PC-3 (cell line): Measurements from ENCODE around the gene MYLK. TPM values are rescaled to one million over a fixed set of nuclear protein-coding genes. Genes with fewer than 3 reads are reported as not detected.

Experiments
- ATAC-seq: fragments of 200-7000 bp; cut with Tn5 transposase; 2 replicates; pipeline ENCODE4 v1.9.1; 2020; ENCODE audit warnings: mild to moderate bottlenecking, moderate library complexity
- BruUV-seq: library from RNA; stranded (reverse); fragments of 400-500 nt; replicated peaks from 2 replicates; lab custom pipeline; 2021; lab: Mats Ljungman, UMichigan
- CTCF ChIA-PET: fragments of 300-600 bp; sonication (Branson Sonifier 250); formaldehyde crosslinking; loops from one replicate; lab custom pipeline; 2022; ENCODE audit warnings: antibody characterized with exemption; lab: Charles Lee
- POLR2A ChIA-PET: fragments of 300-600 bp; sonication (Branson Sonifier 250); formaldehyde crosslinking; loops from one replicate; lab custom pipeline; 2022; ENCODE audit warnings: antibody characterized with exemption; ENCODE audit not compliant: unreplicated experiment; lab: Charles Lee
- DNase-seq: peaks from one replicate; pipeline ENCODE4 v3.0.0-alpha.2; 2015
- H2AFZ ChIP-seq: fragments of 300-600 bp; sonication (generic); 2 replicates; pipeline ENCODE4 v1.6.0; 2016; ENCODE audit warnings: antibody characterized with exemption, low read length
- H3F3A ChIP-seq: fragments of 300-600 bp; sonication (generic); one replicate; pipeline ENCODE4 v1.6.0; 2017; ENCODE audit warnings: antibody characterized with exemption, low read length, control low read depth, mild to moderate bottlenecking; ENCODE audit not compliant: unreplicated experiment
- H3K27ac ChIP-seq: fragments of 300-600 bp; sonication (generic); 2 replicates; pipeline ENCODE4 v1.5.1; 2016; ENCODE audit warnings: mild to moderate bottlenecking, low read length
- H3K27me3 ChIP-seq: fragments of 300-600 bp; sonication (generic); 2 replicates; pipeline ENCODE4 v1.6.1; 2016; ENCODE audit warnings: low read length, mixed read lengths
- H3K36me3 ChIP-seq: fragments of 300-600 bp; sonication (generic); 2 replicates; pipeline ENCODE4 v1.6.1; 2016; ENCODE audit warnings: low read depth, mixed run types, low read length, mixed read lengths
- H3K4me1 ChIP-seq: fragments of 300-600 bp; sonication (generic); 2 replicates; pipeline ENCODE4 v1.5.1; 2016; ENCODE audit warnings: low read length; ENCODE audit not compliant: insufficient read depth
- H3K4me2 ChIP-seq: fragments of 300-600 bp; sonication (generic); 2 replicates; pipeline ENCODE4 v1.6.0; 2016; ENCODE audit warnings: low read length
- H3K4me3 ChIP-seq: fragments of 300-600 bp; sonication (generic); 2 replicates; pipeline ENCODE4 v1.5.1; 2016; ENCODE audit warnings: mild to moderate bottlenecking, low read length, mixed read lengths
- H3K79me2 ChIP-seq: fragments of 300-600 bp; sonication (generic); 2 replicates; pipeline ENCODE4 v1.6.1; 2017; ENCODE audit warnings: low read length, mixed read lengths
- H3K9ac ChIP-seq: fragments of 300-600 bp; sonication (generic); 2 replicates; pipeline ENCODE4 v1.6.0; 2016; ENCODE audit warnings: mild to moderate bottlenecking, low read length
- H3K9me2 ChIP-seq: fragments of 300-600 bp; sonication (generic); replicated peaks from 2 replicates; pipeline ENCODE4 v1.6.1; 2016; ENCODE audit warnings: mixed run types, low read length, mixed read lengths
- H3K9me3 ChIP-seq: fragments of 300-600 bp; sonication (generic); 2 replicates; pipeline ENCODE4 v1.6.1; 2016; ENCODE audit warnings: low read length, mixed read lengths
- H4K20me1 ChIP-seq: fragments of 300-600 bp; sonication (generic); 2 replicates; pipeline ENCODE4 v1.6.1; 2016; ENCODE audit warnings: low read length, mixed read lengths
- EZH2 ChIP-seq: fragments of 300-600 bp; sonication (generic); IDR thresholded peaks from one replicate; pipeline ENCODE4 v1.6.1; 2017; ENCODE audit warnings: antibody characterized with exemption, mild to moderate bottlenecking, low read length; ENCODE audit not compliant: unreplicated experiment
- EZH2phosphoT487 ChIP-seq: fragments of 300-600 bp; sonication (generic); IDR thresholded peaks from 2 replicates; pipeline ENCODE4 v1.6.1; 2018; ENCODE audit warnings: mild to moderate bottlenecking, antibody characterized with exemption, low read length, borderline replicate concordance
- intact Hi-C: fragments of 100-400 bp; cut with micrococcal nuclease; formaldehyde crosslinking; loops from 2 replicates; pipeline ENCODE4 v1.9.0; 2023
- total RNA-seq: library from RNA; depleted of rRNA; stranded (reverse); fragments of >200 nt; gene quantifications from 2 replicates; pipeline ENCODE4 v1.2.3, GENCODE V29; 2014
- TF ChIP-seq, protein P1 (sequence below): fragments of 300-600 bp; sonication (generic); conservative IDR thresholded peaks from 2 replicates; pipeline ENCODE4 v1.5.1; 2017; ENCODE audit warnings: antibody characterized with exemption, low read depth, mild to moderate bottlenecking, low read length

MYLK gene
- total RNA-seq, 1 experiment from 2014 or later, result 6.9 TPM

DNA sequence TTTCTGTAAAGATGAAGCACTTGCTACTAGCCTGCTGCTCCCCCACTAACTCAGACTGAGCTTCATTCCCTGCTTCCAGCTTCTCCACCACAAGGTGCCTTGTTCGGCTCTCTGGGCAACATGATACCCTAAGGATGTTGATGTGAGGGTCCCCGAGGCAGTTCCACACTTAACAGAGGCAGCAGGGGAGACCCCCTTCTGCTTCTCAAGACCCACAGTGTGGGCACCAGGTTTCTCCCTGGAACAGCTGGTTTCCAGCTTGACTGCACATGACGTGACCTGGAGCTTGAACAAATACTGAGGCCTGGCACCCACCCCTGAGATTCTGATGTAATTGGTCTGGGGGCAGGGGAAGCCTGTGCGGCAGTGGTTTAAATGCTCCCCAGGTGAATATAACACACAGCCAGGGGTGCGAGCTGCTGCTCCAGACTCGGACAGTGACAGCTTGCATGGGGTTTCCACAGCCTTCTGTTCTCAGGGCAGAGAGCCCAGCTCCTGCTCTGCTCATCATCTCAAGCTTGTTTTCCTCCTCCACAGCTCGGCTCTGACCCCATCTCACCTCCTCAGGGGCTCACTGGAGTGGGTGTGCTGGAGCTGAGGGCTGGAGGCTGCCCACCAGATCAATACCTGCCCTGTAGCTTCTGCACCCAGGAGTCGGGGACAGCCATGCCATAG is 204.3 kb downstream of the MYLK start:
- no peak for ATAC-seq
- intact Hi-C loops, result no loop called here

DNA sequence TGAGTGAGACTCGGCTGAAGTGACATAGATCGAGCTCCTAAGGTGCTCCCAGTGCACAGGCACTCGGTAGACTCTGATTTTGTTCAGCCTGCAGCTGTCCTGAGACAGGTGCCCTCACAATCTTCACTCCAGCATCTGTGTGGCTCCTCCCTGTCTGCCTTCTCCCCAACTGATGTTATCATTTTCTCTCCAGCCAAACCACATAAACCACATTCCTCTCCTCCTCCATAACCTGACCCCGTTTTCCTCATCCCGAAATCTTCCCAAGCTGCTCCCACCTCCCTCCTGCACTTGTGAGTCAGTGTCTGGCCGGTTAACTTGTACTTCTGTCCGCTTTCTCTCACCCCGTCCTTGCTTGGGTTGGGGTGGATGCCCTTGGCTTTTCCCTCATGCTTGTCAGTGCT is 206.0 kb downstream of the MYLK start:
- Histone ChIP-seq H3K27me3 (peaks cover 4% of the 10 kb centered on the region; the same call in 1 of the 2 replicates), H3K36me3 (no peaks in the 10 kb centered on the region), H3F3A (no peaks in the 10 kb centered on the region), H4K20me1 (no peaks in the 10 kb centered on the region), H3K9me2 (no peaks in the 10 kb centered on the region), H2AFZ (no peak overlapping the region), H3K9me3 (no peaks in the 10 kb centered on the region), H3K9ac (no peak overlapping the region), H3K27ac (no peak overlapping the region), H3K4me1 (peaks cover 9% of the 10 kb centered on the region), H3K4me2 (no peak overlapping the region), H3K4me3 (no peak overlapping the region), H3K79me2 (no peaks in the 10 kb centered on the region)
- ATAC-seq, result peak; percentile 48
- DNase-seq, result peak; percentile 52
- TF ChIP-seq EZH2 (no peak), EZH2phosphoT487 (no peak)
- TF ChIP-seq, protein P1, sequence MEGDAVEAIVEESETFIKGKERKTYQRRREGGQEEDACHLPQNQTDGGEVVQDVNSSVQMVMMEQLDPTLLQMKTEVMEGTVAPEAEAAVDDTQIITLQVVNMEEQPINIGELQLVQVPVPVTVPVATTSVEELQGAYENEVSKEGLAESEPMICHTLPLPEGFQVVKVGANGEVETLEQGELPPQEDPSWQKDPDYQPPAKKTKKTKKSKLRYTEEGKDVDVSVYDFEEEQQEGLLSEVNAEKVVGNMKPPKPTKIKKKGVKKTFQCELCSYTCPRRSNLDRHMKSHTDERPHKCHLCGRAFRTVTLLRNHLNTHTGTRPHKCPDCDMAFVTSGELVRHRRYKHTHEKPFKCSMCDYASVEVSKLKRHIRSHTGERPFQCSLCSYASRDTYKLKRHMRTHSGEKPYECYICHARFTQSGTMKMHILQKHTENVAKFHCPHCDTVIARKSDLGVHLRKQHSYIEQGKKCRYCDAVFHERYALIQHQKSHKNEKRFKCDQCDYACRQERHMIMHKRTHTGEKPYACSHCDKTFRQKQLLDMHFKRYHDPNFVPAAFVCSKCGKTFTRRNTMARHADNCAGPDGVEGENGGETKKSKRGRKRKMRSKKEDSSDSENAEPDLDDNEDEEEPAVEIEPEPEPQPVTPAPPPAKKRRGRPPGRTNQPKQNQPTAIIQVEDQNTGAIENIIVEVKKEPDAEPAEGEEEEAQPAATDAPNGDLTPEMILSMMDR, result no peak
- intact Hi-C loops, result no loop called here
- CTCF ChIA-PET, result no interaction called here
- POLR2A ChIA-PET, result no interaction called here
- no TSS peak for BruUV-seq

More for the DNA sequence above, 204.3 kb downstream of the MYLK start:
- Histone ChIP-seq H3K27ac (no peak overlapping the region), H3K9ac (no peak overlapping the region), H2AFZ (no peak overlapping the region), H3K79me2 (no peaks in the 10 kb centered on the region), H3K9me3 (no peaks in the 10 kb centered on the region), H3K27me3 (no peaks in the 10 kb centered on the region), H3K4me1 (peaks cover 9% of the 10 kb centered on the region), H3F3A (no peaks in the 10 kb centered on the region), H3K4me2 (no peak overlapping the region), H3K36me3 (no peaks in the 10 kb centered on the region), H3K9me2 (no peaks in the 10 kb centered on the region), H3K4me3 (no peak overlapping the region), H4K20me1 (no peaks in the 10 kb centered on the region)
- no TSS peak for BruUV-seq
- no peak for DNase-seq
- CTCF ChIA-PET, result no interaction called here
- POLR2A ChIA-PET, result no interaction called here
- TF ChIP-seq EZH2 (no peak), EZH2phosphoT487 (no peak)
- TF ChIP-seq, protein P1, result no peak

DNA sequence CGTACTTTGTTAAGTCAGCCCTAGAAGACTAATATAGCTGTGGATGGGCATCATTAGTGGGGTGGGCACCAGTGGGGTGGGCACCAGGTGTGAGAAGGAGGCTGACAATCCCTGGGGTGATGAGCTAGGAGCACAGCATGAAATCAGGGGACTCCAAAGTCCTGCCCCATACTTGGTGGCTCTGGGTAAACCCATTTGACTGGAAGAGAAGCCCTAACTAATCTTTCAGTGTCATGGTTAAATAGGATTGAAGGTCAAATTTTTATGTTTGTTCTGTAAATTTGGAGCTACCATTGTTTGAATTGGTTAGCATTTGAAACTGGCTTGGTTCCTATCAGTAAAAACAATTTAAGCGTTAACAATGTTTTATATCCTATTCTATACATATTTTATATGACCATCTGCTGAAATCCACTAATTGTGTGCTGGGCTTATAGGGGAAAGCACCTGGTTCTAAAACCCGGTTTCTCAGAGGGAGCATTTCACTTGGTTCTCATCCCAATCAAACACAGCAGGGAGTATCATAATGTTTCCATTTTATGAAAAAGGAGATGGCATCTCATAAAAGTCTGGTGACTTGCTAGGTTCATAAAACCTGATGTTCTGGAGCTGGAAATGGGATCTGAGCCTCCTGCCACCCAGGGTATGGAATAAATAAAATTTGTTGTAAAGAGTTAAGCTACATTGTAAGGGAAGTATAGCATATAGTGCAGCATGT is 211.5 kb downstream of the MYLK start:
- Histone ChIP-seq H3K4me3 (no peak overlapping the region), H3K9ac (no peak overlapping the region), H3K27me3 (peaks cover 4% of the 10 kb centered on the region; the same call in 1 of the 2 replicates), H3K4me1 (no peaks in the 10 kb centered on the region), H3K9me3 (no peaks in the 10 kb centered on the region), H2AFZ (no peak overlapping the region), H3F3A (no peaks in the 10 kb centered on the region), H3K36me3 (no peaks in the 10 kb centered on the region), H3K4me2 (no peak overlapping the region), H3K27ac (no peak overlapping the region), H4K20me1 (no peaks in the 10 kb centered on the region), H3K9me2 (no peaks in the 10 kb centered on the region), H3K79me2 (no peaks in the 10 kb centered on the region)
- ChIA-PET CTCF (interaction anchor here (1.2 kb wide), 1 partner anchor 29 kb away, joined by 3 read pairs; no protein-coding TSS in a partner anchor), POLR2A (no interaction called here)
- no peak for TF ChIP-seq EZH2
- ATAC-seq (no peak), DNase-seq (no peak)
- intact Hi-C loops, result no loop called here
- BruUV-seq, result no TSS peak
